ENCODE results near the gene SLIT3. TPM values are rescaled to one million over a fixed set of nuclear protein-coding genes. Genes with fewer than 3 reads are reported as not detected.

Gene SLIT3
- total RNA-seq, 4 donors from 2014 or later: 28.4 to 77.2 (median 63.8) TPM

DNA sequence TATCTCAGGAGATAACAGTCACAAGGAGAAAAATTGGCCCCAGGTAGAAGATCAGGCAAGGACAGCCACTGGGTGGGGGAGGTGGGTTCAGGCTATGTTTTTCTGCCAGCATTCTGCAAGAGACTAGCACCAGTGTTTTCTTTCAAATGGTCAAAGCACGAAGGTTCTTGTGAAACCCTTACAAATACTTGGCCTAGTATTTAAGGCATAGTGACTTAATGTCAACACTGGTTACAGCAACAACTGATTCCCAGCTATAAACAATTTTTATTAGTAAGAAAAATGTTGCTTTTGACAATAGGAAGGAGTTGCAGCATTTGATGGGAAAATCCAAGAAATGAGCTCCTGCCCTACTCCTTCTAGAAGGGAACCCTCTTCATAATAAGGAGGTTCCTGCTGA, 349.6 kb downstream of the SLIT3 start:
- H3K27ac ChIP-seq: peak overlapping the region in 1 of 3 donors; percentile 6
- DNase-seq: no peak

DNA sequence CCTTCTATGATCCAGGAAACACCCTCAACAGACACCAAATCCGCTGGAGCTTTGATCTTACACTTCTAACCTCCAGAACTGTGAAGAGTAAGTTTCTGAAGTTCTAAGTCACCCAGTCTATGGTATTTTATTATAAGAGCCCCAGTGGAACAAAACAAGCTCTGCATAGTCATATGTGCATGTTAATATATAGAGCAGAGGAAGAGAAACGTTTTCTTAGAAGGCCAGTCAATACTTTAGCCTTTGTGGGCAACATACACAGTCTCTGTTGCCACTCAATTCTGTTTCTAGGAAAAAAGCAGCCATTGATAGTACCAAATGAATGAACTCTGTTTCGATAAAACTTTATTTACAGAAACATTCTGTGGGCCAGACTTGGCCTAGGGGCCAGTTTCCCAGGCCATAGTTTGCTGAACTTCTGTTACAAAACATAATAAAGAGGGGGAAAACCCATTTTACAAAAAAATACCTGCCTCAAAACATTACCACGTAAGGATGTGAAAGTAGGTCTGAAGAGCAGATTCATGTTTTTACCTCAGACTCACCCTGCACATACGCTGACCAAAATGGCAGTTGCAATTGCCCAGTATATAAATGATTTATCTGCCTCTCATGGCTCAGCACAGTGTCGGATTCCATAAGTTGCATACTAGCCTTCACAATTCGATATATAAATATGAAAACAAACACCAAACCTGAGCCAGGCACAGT, 350.5 kb downstream of the SLIT3 start:
- TF ChIP-seq CTCF (IDR thresholded peaks at IDR 0.05) (no peak), POLR2A (IDR thresholded peaks at IDR 0.05) (no peak)
- Histone ChIP-seq H3K36me3 (no peaks in the 10 kb centered on the region), H3K4me3 (replicated peaks in 1 of 3) (no peak overlapping the region), H3K9me3 (no peaks in the 10 kb centered on the region), H3K4me1 (peaks cover 0 to 19% of the 10 kb centered on the region in 2 donors), H3K27ac (no peak overlapping the region), H3K27me3 (no peaks in the 10 kb centered on the region)
- 92 to 95% methylated on average over 7 of the region's 7 CpGs for WGBS, 2 donors
- intact Hi-C loops (cut with DNase I): loop anchor here (10.0 kb wide), 1 partner anchor 206 kb away; no protein-coding TSS in a partner anchor
- DNase-seq: no peak

More for the DNA sequence above, 349.6 kb downstream of the SLIT3 start:
- 30 to 33% methylated on average over 1 of the region's 1 CpG for WGBS, 2 donors
- Histone ChIP-seq H3K36me3 (no peaks in the 10 kb centered on the region), H3K4me3 (replicated peaks in 1 of 3) (no peak overlapping the region), H3K27me3 (no peaks in the 10 kb centered on the region), H3K9me3 (no peaks in the 10 kb centered on the region), H3K4me1 (peaks cover 0 to 19% of the 10 kb centered on the region in 2 donors)
- TF ChIP-seq CTCF (IDR thresholded peaks at IDR 0.05) (no peak), POLR2A (IDR thresholded peaks at IDR 0.05) (no peak)
- intact Hi-C loops (cut with DNase I): loop anchor here (10.0 kb wide), 1 partner anchor 207 kb away; no protein-coding TSS in a partner anchor

DNA sequence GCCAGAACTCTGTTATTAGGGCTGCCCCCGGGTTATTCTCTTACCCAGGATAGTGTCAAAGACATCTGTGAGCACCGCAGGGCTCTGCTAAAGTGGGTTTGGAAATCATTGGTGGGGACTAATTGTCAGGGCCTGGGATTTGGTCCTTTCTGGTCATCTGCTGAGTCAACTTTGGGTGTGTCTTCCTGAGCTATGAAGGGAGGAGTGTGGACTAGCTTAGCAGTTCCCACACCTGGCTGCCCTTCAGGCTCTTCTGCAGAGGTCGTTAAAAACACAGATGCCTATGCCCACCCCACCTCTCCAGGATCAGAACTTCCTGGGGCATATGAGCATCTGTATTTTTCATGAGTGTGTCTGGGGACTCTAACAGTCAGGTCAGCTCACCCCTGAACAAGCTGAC, 352.2 kb downstream of the SLIT3 start:
- intact Hi-C loops (cut with DNase I): no loop called here
- Histone ChIP-seq H3K9me3 (no peaks in the 10 kb centered on the region), H3K27me3 (no peaks in the 10 kb centered on the region), H3K4me1 (peaks cover 0 to 19% of the 10 kb centered on the region in 2 donors), H3K4me3 (replicated peaks in 1 of 3) (no peak overlapping the region), H3K27ac (no peak overlapping the region), H3K36me3 (no peaks in the 10 kb centered on the region)
- no peak for DNase-seq
- WGBS, 2 donors: 62 to 83% methylated on average over 3 of the region's 3 CpGs
- TF ChIP-seq CTCF (IDR thresholded peaks at IDR 0.05) (no peak), POLR2A (IDR thresholded peaks at IDR 0.05) (no peak)

DNA sequence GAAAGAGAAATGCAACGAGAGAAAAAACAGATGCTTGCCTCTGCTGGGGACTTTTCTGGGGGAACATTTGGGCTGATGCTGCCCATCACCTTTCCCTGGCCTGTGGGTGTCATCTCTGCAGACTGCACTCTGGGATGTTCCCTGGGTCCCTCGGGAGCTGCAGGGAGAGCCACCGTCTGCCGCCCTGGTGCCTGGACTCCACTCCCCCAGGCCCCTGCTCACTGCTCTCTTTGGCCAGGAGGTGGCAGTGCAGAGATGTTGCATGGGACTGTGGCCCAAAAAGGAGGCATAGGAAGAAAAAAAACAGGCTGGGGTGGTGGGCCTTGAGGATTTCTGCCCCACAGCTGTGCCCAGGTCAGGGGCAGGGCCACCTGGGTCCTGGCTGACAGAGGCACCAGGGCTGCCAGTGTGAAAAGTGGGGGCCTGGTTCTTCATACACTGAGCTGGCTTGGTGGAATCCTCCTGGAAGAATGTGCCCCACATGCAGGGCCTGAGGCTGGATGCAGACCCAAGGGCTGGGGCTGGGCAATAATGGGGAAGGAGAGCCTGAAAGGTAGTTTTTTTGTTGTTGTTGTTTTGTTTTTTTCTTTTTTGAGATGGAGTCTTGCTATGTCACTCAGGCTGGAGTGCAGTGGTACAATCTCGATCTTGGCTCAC, 353.6 kb downstream of the SLIT3 start:
- WGBS, 2 donors: 47 to 57% methylated on average over 5 of the region's 5 CpGs
- no peaks in the 10 kb centered on the region for H3K27me3 ChIP-seq
- no peak overlapping the region for H3K27ac ChIP-seq
- no peaks in the 10 kb centered on the region for H3K36me3 ChIP-seq
- no peaks in the 10 kb centered on the region for H3K9me3 ChIP-seq
- DNase-seq: peak; percentile 27 to 49
- TF ChIP-seq CTCF (IDR thresholded peaks at IDR 0.05) (peak in 4 of 6 experiments; percentile 33 to 66 (median 50)), POLR2A (IDR thresholded peaks at IDR 0.05) (no peak)
- H3K4me1 ChIP-seq: peaks cover 0 to 19% of the 10 kb centered on the region in 2 donors
- no peak overlapping the region for H3K4me3 ChIP-seq (replicated peaks in 1 of 3)
- intact Hi-C loops (cut with DNase I): no loop called here

GRCh38 chr5:168946363-168946762, 354.6 kb downstream of the SLIT3 start:
- Histone ChIP-seq H3K9me3 (no peaks in the 10 kb centered on the region), H3K36me3 (no peaks in the 10 kb centered on the region), H3K27me3 (no peaks in the 10 kb centered on the region), H3K4me1 (peaks cover 0 to 14% of the 10 kb centered on the region in 2 donors), H3K4me3 (replicated peaks in 1 of 3) (no peak overlapping the region), H3K27ac (no peak overlapping the region)
- intact Hi-C loops (cut with DNase I): no loop called here
- WGBS, 2 donors: 80 to 86% methylated on average over 5 to 6 of the region's 6 CpGs
- TF ChIP-seq CTCF (IDR thresholded peaks at IDR 0.05) (peak in 1 of 6 experiments; percentile 12), POLR2A (IDR thresholded peaks at IDR 0.05) (no peak)
- DNase-seq: no peak
